Sigmoid colon (tissue), 7 donors: ENCODE data around the gene ZNF81. TPM values are rescaled to one million over a fixed set of nuclear protein-coding genes. Genes with fewer than 3 reads are reported as not detected.
"Not testable (repeated sequence)": the region's sequence is repeated elsewhere in the genome, so short reads cannot be mapped to it uniquely, and the experiment has no call there.

Source experiments
- DNase-seq: peaks from one replicate; pipeline ENCODE4 v3.0.0-alpha.2; 2019
- H3K27ac ChIP-seq, 4 donors: fragments of 200-600 bp; sonication (generic); one replicate each; pipeline ENCODE4 v1.5.1; 2016 to 2019; ENCODE audit warnings: mild to moderate bottlenecking in 1 of 4
- H3K27me3 ChIP-seq, 3 donors: fragments of 200-600 bp; sonication (generic); one replicate each; pipeline ENCODE4 v1.5.1; 2019; ENCODE audit warnings: mild to moderate bottlenecking in 1 of 3
- H3K36me3 ChIP-seq, 4 donors: fragments of 200-600 bp; sonication (generic); one replicate each; pipeline ENCODE4 v1.5.1; 2016 to 2019
- H3K4me1 ChIP-seq, 4 donors: fragments of 200-600 bp; sonication (generic); one replicate each; pipeline ENCODE4 v1.5.1; 2017 to 2019
- H3K4me3 ChIP-seq, 4 donors: fragments of 200-600 bp; sonication (generic); one replicate each; pipeline ENCODE4 v1.5.1; 2017 to 2019; ENCODE audit warnings: mild to moderate bottlenecking in 2 of 4, moderate library complexity in 1 of 4
- H3K9me3 ChIP-seq, 4 donors: fragments of 200-600 bp in 3 of 4; sonication (generic) in 3 of 4; one replicate each; pipeline versions ENCODE4 v1.5.1 to v1.6.1; 2013 to 2019
- CTCF ChIP-seq, 4 experiments: fragments of 450-650 bp in 3 of 4; fragments of 200-600 bp in 1 of 4; IDR thresholded peaks; one replicate each; pipeline ENCODE4 v1.5.1; 2016 to 2019; ENCODE audit warnings: antibody characterized with exemption in 4 of 4, mild to moderate bottlenecking in 3 of 4, moderate library complexity in 2 of 4
- EP300 ChIP-seq, 4 donors: sonication (generic); formaldehyde crosslinking; IDR thresholded peaks; one replicate each; pipeline ENCODE4 v1.6.1; 2017; ENCODE audit warnings: antibody characterized with exemption in 4 of 4
- POLR2A ChIP-seq, 2 donors: fragments of 450-650 bp; IDR thresholded peaks; one replicate each; pipeline ENCODE4 v1.6.1; 2016; ENCODE audit warnings: antibody characterized with exemption in 2 of 2, mild to moderate bottlenecking in 2 of 2, moderate library complexity in 2 of 2
- POLR2AphosphoS5 ChIP-seq, 4 donors: sonication (generic); formaldehyde crosslinking; IDR thresholded peaks; one replicate each; pipeline ENCODE4 v1.6.1; 2017; ENCODE audit warnings: antibody characterized with exemption in 4 of 4
- WGBS, 2 donors: extraction: QIAGEN DNeasy Blood & Tissue Kit; methylation state at CpG; one replicate each; pipeline ENCODE4 v1.1.7; 2013; 5-methylcytosine and 5-hydroxymethylcytosine counted together
- intact Hi-C: fragments of 100-400 bp; cut with DNase I; formaldehyde crosslinking; loops from one replicate; pipeline ENCODE4 v1.15.1; 2023
- polyA plus RNA-seq, 3 donors: library from polyadenylated mRNA; stranded (reverse); fragments of 200-250 nt; gene quantifications; one replicate each; pipeline ENCODE4 v1.2.3, GENCODE V29; 2013
- total RNA-seq, 4 donors: library from RNA; depleted of rRNA; stranded (reverse); fragments of >200 nt; gene quantifications; one replicate each; pipeline ENCODE4 v1.1.0, GENCODE V29; 2016
- donor health status: healthy with polysubstance abuse.
- donor health status: Bipolar disorder and iron deficiency.
- donor health status: healthy.

ZNF81 gene
- total and polyA plus RNA-seq, 7 donors: 0.60 to 16.0 (median 4.4) TPM

DNA sequence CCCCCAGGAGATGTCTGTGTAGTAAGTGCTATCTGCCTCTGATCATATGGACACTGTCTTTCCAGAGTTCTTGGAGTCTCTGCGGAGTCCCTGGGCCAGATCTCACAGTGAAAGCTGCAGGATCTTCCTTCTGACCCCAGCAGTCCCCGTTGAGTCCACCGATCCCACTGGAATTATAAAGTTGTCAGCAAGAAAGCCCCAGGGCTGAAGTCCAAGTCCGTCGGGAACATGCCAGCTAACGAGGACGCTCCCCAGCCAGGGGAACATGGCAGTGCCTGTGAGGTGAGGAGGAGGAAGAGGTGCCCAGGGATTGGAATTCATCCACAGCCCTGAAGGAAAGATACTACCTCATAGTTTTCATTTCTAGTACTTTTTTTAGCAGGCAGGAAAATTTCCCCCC, 9.3 kb downstream of the ZNF81 start:
- intact Hi-C loops: no loop called here

DNA sequence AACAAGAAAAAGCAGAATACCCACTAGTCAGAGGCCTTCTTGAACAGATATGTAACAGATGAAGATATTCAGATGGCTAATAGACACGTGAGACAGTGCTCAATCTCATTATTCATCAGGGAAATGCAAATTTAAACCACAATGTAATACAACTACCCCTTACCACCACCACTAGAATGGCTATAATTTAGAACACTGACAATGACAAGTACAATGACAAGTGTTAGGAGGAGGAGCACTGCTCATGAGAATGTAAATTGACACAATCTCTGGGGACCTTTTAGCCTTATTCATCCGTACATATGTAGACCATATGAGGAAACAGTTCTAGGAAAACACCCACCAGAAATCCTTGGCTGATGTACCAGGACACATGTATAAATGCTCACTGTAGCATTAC, 13.1 kb downstream of the ZNF81 start:
- intact Hi-C loops: loop anchor here (5.0 kb wide), 1 partner anchor 178 kb away; no protein-coding TSS in a partner anchor
- TF ChIP-seq POLR2AphosphoS5 (IDR thresholded peaks at IDR 0.05) (no peak), POLR2A (IDR thresholded peaks at IDR 0.05) (no peak), CTCF (IDR thresholded peaks at IDR 0.05) (no peak), EP300 (IDR thresholded peaks at IDR 0.05) (no peak)
- 56 to 86% methylated on average over 2 of the region's 2 CpGs for WGBS, 2 donors
- Histone ChIP-seq H3K27me3 (no peaks in the 10 kb centered on the region), H3K27ac (no peak overlapping the region), H3K4me3 (no peak overlapping the region), H3K36me3 (peaks cover 0 to 20% (median 0%) of the 10 kb centered on the region in 4 donors), H3K4me1 (no peaks in the 10 kb centered on the region), H3K9me3 (no peaks in the 10 kb centered on the region)
- no peak for DNase-seq

More for the DNA sequence above, 9.3 kb downstream of the ZNF81 start:
- DNase-seq: no peak
- WGBS, 2 donors: 41 to 83% methylated on average over 7 of the region's 7 CpGs
- TF ChIP-seq POLR2A (IDR thresholded peaks at IDR 0.05) (no peak), EP300 (IDR thresholded peaks at IDR 0.05) (no peak), POLR2AphosphoS5 (IDR thresholded peaks at IDR 0.05) (no peak), CTCF (IDR thresholded peaks at IDR 0.05) (no peak)
- no peaks in the 10 kb centered on the region for H3K27me3 ChIP-seq
- H3K27ac ChIP-seq: no peak overlapping the region
- H3K4me3 ChIP-seq: no peak overlapping the region
- peaks cover 0 to 20% (median 0%) of the 10 kb centered on the region in 4 donors for H3K36me3 ChIP-seq
- no peaks in the 10 kb centered on the region for H3K9me3 ChIP-seq
- H3K4me1 ChIP-seq: no peaks in the 10 kb centered on the region

DNA sequence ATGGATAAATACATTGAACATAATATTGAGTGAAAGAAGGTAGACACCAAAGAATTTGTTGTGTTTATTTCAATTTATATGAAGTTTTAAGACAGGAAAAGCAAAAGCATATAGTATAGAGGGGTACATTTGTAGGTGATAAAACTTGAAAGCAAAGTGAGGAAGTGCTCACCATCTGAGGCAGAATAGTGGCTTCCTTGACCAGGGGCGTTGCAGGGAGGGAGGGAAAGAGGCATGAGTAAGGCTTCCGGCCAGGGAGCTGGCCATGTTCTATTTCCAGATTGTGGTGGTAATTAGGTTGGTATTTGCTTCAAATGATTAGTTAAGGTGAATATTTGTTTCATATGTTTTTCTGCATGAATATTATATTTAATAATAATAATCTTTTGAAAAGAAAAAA, 13.7 kb downstream of the ZNF81 start:
- H3K27me3 ChIP-seq, H3K4me3 ChIP-seq, H3K9me3 ChIP-seq, DNase-seq, H3K4me1 ChIP-seq, H3K27ac ChIP-seq: not testable (repeated sequence)
- no CpG with 5 or more reads among the region's 2 CpGs for WGBS, 2 donors
- intact Hi-C loops: loop anchor here (5.0 kb wide), 1 partner anchor 177 kb away; no protein-coding TSS in a partner anchor
- peaks cover 0 to 20% (median 0%) of the 10 kb centered on the region in 4 donors for H3K36me3 ChIP-seq

DNA sequence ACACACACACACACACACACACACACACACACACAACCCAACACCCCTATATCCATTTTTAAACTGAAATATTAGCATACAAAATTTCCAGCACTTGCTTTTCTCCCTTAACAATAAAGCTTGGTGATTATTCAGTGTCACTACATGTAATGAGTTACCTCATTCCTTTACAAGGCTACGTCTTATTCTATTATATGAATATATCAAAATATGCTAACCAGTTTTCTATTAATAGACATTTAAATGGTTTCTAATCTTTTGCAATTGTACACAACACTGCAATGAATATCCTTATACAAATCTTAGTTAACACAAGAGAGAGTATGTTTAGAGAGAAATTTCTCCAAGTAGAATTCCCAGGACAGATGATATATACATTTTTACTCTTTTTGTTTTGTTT, 14.2 kb downstream of the ZNF81 start:
- Histone ChIP-seq H3K36me3 (peaks cover 0 to 20% (median 0%) of the 10 kb centered on the region in 4 donors), H3K27ac (no peak overlapping the region), H3K27me3 (no peaks in the 10 kb centered on the region), H3K4me3 (no peak overlapping the region), H3K9me3 (no peaks in the 10 kb centered on the region), H3K4me1 (no peaks in the 10 kb centered on the region)
- DNase-seq: no peak
- TF ChIP-seq EP300 (IDR thresholded peaks at IDR 0.05) (no peak), POLR2A (IDR thresholded peaks at IDR 0.05) (no peak), POLR2AphosphoS5 (IDR thresholded peaks at IDR 0.05) (no peak)
- 80 to 86% methylated on average over 1 of the region's 1 CpG for WGBS, 2 donors
- intact Hi-C loops: loop anchor here (5.0 kb wide), 1 partner anchor 176 kb away; no protein-coding TSS in a partner anchor

DNA sequence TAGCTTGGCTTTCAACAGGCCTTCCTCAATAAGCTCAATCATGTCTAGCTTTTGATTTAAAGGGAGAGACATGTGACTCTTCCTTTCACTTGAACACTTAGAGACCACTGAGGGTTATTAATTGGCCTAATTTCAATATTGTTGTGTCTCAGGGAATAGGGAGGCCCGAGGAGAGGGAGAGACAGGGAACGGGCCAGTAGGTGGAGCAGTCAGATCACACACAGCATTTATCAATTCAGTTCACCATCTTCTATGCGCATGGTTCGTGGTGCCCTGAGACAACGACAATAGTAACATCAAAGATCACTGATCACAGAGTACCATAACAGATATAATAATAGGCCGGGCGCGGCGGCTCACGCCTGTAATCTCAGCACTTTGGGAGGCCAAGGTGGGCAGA, 17.8 kb downstream of the ZNF81 start:
- intact Hi-C loops: loop anchor here (5.0 kb wide), 1 partner anchor 173 kb away; no protein-coding TSS in a partner anchor
- no peak for TF ChIP-seq POLR2A (IDR thresholded peaks at IDR 0.05)
- TF ChIP-seq CTCF (IDR thresholded peaks at IDR 0.05): no peak
- no peak for TF ChIP-seq POLR2AphosphoS5 (IDR thresholded peaks at IDR 0.05)
- no peak for TF ChIP-seq EP300 (IDR thresholded peaks at IDR 0.05)
- DNase-seq: no peak
- no peaks in the 10 kb centered on the region for H3K27me3 ChIP-seq
- no peaks in the 10 kb centered on the region for H3K9me3 ChIP-seq
- H3K4me3 ChIP-seq: no peak overlapping the region
- 13 to 49% methylated on average over 10 of the region's 10 CpGs for WGBS, 2 donors
- H3K36me3 ChIP-seq: no peaks in the 10 kb centered on the region
- H3K27ac ChIP-seq: no peak overlapping the region
- no peaks in the 10 kb centered on the region for H3K4me1 ChIP-seq

- no peak for DNase-seq
- no peaks in the 10 kb centered on the region for H3K27me3 ChIP-seq
- no peaks in the 10 kb centered on the region for H3K36me3 ChIP-seq
- WGBS, 2 donors: 9 to 67% methylated on average over 4 of the region's 4 CpGs
- no peak for TF ChIP-seq POLR2A (IDR thresholded peaks at IDR 0.05)
- TF ChIP-seq CTCF (IDR thresholded peaks at IDR 0.05): no peak
- no peak for TF ChIP-seq POLR2AphosphoS5 (IDR thresholded peaks at IDR 0.05)
- no peak for TF ChIP-seq EP300 (IDR thresholded peaks at IDR 0.05)
- intact Hi-C loops: no loop called here
- H3K9me3 ChIP-seq: no peaks in the 10 kb centered on the region
- H3K4me3 ChIP-seq: no peak overlapping the region
- no peaks in the 10 kb centered on the region for H3K4me1 ChIP-seq
- no peak overlapping the region for H3K27ac ChIP-seq
Measured at GRCh38 chrX:47859686-47860085, 23.0 kb downstream of the ZNF81 start.
